ENCODE results near the gene INTS14.

INTS14 gene

DNA sequence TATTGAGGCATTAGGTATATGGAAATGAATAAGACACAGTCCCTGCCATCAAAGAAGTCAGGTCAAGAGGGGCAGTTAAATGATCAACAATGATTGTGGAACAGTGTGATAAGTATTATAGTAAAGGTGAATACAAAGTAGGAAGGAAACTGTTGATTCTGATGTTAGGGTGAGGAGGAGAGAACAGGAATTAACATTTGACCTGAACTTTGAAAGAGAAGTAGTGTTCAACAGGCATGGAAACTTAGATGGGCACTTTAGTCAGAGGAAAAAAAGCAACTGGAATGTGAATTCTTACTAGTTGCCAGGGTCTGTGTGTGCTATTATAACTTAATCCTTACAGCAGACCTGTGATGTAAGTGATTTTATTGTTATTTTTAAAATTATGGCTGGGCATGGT, 63.1 kb downstream of the INTS14 start:
- no peak overlapping the region for H3K4me3 ChIP-seq (ENCODE audit: low read depth, low read length)
- no peak for DNase-seq (ENCODE audit: low read depth)

DNA sequence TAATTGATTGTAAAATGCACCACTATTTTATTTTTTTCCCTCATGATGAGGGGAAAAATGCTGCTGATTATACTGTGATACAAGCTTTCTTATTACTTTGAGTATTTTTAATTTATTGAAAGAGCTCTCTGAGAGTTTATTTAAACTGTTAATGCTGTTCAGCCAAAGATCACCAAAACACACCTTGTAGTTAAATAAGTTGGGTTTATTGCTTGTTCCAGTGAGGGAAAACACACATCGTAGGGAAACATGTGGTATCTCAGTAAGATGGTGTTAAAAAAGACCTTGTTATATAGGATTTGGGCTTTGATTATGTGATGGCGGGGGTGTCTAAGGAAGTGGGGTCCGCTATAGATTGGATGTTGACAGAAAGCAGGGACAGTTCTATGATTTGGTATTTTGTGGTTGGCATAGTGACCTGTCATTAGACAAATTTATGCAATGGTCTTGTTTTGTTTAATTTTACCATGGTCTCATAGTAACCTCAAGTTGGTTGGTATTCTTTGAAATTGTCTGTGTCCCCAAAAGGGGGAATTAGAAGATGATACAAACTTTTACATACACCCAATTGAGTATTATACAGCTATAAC, 69.6 kb downstream of the INTS14 start:
- no peak overlapping the region for H3K4me3 ChIP-seq (ENCODE audit: low read depth, low read length)

DNA sequence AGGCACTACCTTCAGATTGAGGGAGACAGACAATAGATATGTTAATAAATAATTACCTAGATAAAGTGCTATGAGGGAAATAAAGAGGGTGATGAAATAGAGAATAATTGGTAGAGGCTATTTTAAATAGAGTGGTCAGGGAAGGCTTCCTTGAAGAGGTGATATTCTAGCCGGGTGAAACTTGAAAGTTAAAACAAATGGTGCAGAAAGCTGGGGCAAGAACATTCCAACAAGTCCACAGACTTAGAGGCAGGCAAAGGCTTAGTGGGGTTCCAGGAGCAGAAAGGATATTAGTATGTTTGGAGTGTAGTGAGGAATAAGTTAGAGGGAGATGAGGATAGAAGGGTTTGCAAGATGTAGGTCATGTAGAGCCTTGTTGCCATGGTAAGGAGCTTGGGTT, 70.6 kb downstream of the INTS14 start:
- no peak overlapping the region for H3K4me3 ChIP-seq (ENCODE audit: low read depth, low read length)
- DNase-seq (ENCODE audit: low read depth), result no peak

More for the DNA sequence above, 69.6 kb downstream of the INTS14 start:
- no peak for DNase-seq (ENCODE audit: low read depth)

DNA sequence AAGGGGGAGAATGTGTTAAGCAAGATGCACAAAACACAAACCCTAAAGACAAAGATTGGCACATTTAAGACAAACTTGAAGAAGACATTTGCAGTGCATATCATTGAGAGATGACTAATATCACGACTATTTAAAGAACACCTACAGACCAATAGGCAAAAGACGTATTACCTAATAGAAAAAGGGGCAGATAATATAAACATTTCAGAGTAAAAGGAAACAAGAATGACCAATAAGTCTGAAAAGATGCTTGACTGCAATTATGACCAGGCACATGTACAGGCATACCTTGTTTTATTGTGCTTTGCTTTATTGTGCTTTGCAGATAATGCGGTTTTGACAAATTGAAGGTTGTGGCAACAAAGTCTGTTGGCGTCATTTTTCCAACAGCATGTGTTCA, 75.7 kb downstream of the INTS14 start:
- no peak overlapping the region for H3K4me3 ChIP-seq (ENCODE audit: low read depth, low read length)
- DNase-seq (ENCODE audit: low read depth), result no peak

DNA sequence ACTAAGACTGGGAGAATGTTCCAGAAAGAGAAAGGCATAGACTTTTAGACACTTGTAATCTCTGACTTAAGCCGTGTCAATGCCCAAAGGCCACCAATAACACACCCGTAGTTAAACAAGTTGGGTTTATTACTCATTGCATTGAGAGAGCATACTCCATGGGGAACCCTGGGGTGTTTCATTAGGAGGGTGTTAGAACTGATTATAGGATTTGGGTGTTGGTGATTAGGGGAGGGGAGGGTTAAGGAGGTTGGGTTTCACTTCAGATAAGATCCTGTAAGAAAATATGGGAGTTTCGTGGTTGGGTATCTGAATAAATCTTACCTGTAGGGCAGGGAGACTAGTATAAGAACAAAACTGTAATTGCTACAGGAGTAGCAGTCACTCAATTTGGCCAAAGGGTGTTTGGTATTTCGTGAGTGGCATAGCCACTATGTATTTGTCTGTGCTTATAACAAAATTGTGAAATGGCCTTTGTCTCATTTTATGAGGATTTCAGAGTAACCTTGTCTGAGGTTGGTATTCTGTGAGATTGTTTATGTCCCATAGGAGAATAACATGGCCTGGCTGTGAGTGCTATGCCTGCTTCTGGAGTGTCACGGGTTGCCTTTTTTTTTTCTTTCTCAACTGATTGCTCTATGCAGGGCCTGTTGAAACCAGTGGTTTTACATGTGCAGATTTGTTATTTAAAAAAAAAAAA, 77.7 kb downstream of the INTS14 start:
- DNase-seq (ENCODE audit: low read depth), result no peak
- no peak overlapping the region for H3K4me3 ChIP-seq (ENCODE audit: low read depth, low read length)

DNA sequence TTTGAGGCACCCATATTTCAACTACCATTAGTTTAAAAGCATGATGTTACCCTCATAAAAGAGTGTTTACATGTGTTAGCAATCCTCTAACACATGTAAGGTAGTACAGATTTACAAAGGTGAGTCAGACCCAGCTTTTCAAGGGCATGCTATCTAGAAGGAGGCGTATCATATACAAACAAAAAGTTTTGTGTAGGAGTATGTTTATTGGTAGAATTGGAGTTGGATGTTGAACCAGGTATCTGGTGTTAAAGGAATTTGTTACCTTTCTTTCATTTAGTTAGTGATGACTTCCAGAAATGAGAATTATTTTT, 78.2 kb downstream of the INTS14 start:
- DNase-seq (ENCODE audit: low read depth), result no peak
- no peak overlapping the region for H3K4me3 ChIP-seq (ENCODE audit: low read depth, low read length)

DNA sequence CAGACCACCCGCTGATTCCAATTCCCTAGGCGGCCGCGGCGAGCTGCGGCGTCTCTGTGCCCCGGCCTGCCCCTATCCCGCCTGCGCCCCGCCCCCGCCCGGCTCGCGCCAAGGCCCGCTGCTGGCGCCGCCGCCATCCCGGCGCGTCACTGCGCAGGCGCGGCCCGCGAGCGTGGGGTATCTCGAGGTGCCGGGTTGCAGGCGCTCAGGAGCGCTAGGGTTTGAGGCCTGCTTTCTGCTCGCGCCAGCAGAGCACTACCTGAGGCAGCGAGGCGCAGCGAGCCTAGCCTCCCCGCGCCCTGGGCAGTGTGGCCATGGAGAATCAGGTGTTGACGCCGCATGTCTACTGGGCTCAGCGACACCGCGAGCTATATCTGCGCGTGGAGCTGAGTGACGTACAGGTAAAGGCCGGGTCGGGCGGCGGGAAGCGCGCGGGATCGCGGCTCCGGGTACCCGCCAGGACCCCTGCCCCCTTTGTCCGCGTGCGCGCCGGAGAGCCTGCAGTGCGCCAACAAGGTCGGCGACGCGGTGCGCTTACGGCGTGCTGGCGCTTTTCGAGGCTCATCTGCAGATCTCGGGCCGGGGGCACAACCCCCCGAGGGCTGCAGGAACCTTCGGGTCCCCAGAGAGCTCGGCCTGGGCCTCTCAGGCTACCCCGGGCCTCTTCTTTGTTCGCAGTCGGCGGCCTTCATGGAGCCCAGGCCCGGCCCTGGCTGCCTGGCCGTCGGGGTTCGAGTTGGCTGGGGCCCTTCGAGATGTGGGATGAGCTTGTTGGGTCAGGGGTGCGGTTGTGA, 80.4 kb downstream of the INTS14 start, which contains the start of gene HACD3:
Gene HACD3, plus strand, starts transcription at position 146 of the 794 bp plus-strand sequence. Its CDS starts 169 bp downstream, at position 315.
- peak; percentile 14 for DNase-seq (ENCODE audit: low read depth)
- H3K4me3 ChIP-seq (ENCODE audit: low read depth, low read length), result peak within 1 kb of the TSS; percentile 85

DNA sequence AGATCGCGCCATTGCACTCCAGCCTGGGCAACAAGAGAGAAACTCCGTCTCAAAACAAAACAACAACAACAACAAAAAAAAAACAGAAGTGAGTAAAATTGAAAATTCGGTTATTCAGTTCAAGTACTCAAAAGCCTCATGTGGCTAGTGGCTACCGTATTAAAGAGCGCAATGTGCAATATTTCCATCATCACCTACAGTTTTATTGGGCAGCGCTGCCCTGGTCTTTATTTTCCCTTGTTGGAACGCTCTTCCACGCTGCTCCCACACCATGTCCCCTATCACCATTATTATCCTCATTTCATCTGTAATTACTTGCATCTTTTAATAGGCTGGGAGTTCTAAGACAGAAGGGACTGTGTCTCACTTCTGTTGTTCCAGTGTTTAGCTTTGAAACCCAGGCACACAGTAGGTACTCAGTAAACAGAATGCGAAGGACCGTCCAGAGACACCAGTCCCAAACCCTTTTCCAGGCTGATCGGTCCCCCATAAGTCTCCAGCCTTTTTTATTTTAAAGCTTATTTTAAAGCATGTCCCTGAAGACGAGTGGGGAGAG, 81.1 kb downstream of the INTS14 start:
- peak overlapping the region; percentile 85 for H3K4me3 ChIP-seq (ENCODE audit: low read depth, low read length)
- DNase-seq (ENCODE audit: low read depth), result no peak
